ENCODE measurements around the gene PHC2. TPM values are rescaled to one million over a fixed set of nuclear protein-coding genes. Genes with fewer than 3 reads are reported as not detected.

The PHC2 gene
- total and polyA plus RNA-seq, 2 of the 13 experiments (the other 11 are each of a cell fraction or from before 2014, with no cell fraction given), result 52.5 to 84.9 TPM

- TF ChIP-seq, protein P1, sequence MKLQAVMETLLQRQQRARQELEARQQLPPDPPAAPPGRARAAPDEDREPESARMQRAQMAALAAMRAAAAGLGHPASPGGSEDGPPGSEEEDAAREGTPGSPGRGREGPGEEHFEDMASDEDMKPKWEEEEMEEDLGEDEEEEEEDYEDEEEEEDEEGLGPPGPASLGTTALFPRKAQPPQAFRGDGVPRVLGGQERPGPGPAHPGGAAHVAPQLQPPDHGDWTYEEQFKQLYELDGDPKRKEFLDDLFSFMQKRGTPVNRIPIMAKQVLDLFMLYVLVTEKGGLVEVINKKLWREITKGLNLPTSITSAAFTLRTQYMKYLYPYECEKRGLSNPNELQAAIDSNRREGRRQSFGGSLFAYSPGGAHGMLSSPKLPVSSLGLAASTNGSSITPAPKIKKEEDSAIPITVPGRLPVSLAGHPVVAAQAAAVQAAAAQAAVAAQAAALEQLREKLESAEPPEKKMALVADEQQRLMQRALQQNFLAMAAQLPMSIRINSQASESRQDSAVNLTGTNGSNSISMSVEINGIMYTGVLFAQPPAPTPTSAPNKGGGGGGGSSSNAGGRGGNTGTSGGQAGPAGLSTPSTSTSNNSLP (IDR thresholded peaks at IDR 0.05; ENCODE audit: low read depth, low read length), result no peak
- TF ChIP-seq ZNF660 (CRISPR knock-in tag; IDR thresholded peaks at IDR 0.05; ENCODE audit: borderline replicate concordance, low read depth), result no peak
- no peak for TF ChIP-seq ZNF619 (CRISPR knock-in tag; IDR thresholded peaks at IDR 0.05)
- TF ChIP-seq KLF9 (CRISPR knock-in tag; IDR thresholded peaks at IDR 0.05; ENCODE audit: low read depth), result no peak
- TF ChIP-seq ELF3 (CRISPR knock-in tag; IDR thresholded peaks at IDR 0.05), result peak; percentile 71; the same call in 1 of the 2 replicates
- TF ChIP-seq ZBTB4 (CRISPR knock-in tag; IDR thresholded peaks at IDR 0.05; ENCODE audit: borderline replicate concordance), result no peak
Observed at GRCh38 chr1:33455539-33456501, 24.9 kb upstream of the PHC2 start (continued).

All from HepG2 (cell line).